GM06990 (cell line): Measurements from ENCODE around the gene SUGCT.

Experiments
- DNase-seq: peaks from one replicate; pipeline ENCODE4 v3.0.0-alpha.2; 2011; ENCODE audit not compliant: insufficient read length; ENCODE audit errors: extremely low read depth
- H3K27me3 ChIP-seq: replicated peaks from 2 replicates; pipeline ENCODE4 v1.6.0; 2011; ENCODE audit warnings: low read length; ENCODE audit not compliant: control insufficient read depth, insufficient read depth
- H3K36me3 ChIP-seq: 2 replicates; pipeline ENCODE4 v1.5.1; 2011; ENCODE audit warnings: low read length; ENCODE audit not compliant: control insufficient read depth, insufficient read depth
- H3K4me3 ChIP-seq: replicated peaks from 2 replicates; pipeline ENCODE4 v1.5.1; 2011; ENCODE audit warnings: low read depth, mild to moderate bottlenecking, control low read depth, low read length
- TF ChIP-seq, protein P1 (sequence below): IDR thresholded peaks from 2 replicates; pipeline ENCODE4 v1.5.1; 2011; ENCODE audit warnings: low read length, control low read depth, mild to moderate bottlenecking, inconsistent platforms; ENCODE audit not compliant: insufficient read depth, poor library complexity, severe bottlenecking

The SUGCT gene

DNA sequence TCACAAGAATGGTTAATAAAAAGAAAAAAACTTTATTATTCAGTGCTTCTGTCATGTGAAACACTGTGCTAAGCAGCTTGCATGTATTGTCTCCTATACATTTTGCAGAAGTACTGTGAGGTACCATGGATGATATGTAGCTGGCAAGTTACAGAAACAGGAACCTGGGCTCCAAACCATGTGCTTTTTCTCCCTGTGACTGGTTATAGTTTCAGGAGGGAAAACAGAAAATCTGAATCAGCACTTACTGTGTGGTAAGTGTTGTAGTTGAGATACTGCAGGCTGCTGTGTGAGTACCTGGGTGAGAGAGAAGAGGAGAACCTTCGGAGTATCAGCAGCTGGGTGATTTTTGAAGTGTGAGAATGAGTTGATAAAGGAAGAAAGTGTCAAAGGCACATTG lies 285.0 kb downstream of the SUGCT start:
- Histone ChIP-seq H3K4me3 (no peak overlapping the region), H3K36me3 (no peaks in the 10 kb centered on the region), H3K27me3 (no peaks in the 10 kb centered on the region)
- DNase-seq = no peak
- TF ChIP-seq, protein P1, sequence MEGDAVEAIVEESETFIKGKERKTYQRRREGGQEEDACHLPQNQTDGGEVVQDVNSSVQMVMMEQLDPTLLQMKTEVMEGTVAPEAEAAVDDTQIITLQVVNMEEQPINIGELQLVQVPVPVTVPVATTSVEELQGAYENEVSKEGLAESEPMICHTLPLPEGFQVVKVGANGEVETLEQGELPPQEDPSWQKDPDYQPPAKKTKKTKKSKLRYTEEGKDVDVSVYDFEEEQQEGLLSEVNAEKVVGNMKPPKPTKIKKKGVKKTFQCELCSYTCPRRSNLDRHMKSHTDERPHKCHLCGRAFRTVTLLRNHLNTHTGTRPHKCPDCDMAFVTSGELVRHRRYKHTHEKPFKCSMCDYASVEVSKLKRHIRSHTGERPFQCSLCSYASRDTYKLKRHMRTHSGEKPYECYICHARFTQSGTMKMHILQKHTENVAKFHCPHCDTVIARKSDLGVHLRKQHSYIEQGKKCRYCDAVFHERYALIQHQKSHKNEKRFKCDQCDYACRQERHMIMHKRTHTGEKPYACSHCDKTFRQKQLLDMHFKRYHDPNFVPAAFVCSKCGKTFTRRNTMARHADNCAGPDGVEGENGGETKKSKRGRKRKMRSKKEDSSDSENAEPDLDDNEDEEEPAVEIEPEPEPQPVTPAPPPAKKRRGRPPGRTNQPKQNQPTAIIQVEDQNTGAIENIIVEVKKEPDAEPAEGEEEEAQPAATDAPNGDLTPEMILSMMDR = no peak

DNA sequence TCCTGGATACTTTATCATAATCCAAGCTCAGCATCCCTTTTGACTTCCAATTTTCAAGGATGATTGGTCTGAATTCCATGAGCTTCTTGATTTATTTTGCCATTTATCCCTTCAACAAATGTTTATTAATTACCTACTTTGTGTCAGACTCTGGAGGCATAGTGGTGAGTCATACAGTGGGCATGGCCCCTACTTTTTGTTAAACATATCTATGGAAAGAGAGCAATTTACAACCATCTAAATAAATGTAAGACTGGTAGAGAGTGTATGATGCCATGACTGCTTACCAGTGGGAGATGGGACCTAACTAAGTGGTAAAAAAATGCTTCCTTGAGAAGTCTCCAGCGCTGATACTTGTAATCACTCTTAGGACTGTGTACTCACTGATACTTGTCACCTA lies 286.6 kb downstream of the SUGCT start:
- Histone ChIP-seq H3K27me3 (no peaks in the 10 kb centered on the region), H3K36me3 (no peaks in the 10 kb centered on the region), H3K4me3 (no peak overlapping the region)
- no peak for DNase-seq
- TF ChIP-seq, protein P1 = no peak

DNA sequence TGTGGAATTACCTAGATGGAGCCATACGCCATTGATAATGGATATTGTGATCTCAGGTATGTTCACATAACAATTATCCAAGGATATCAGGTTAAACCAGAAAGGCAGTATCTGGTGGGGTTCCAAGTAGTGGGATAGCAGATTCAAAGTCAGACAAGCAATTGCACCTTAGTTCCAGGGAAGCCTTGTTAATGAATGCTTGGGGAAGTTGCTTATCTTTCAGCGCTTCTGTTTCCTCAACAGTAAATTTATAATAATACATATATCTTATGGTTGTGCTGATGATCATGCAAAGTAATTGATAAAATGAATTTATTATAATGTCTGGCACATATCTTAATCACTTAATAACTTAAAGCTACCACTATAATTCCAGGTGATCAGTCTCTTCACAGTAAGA lies 290.9 kb downstream of the SUGCT start:
- no peaks in the 10 kb centered on the region for H3K27me3 ChIP-seq
- TF ChIP-seq, protein P1 = no peak
- no peak overlapping the region for H3K4me3 ChIP-seq
- DNase-seq = no peak
- no peaks in the 10 kb centered on the region for H3K36me3 ChIP-seq

DNA sequence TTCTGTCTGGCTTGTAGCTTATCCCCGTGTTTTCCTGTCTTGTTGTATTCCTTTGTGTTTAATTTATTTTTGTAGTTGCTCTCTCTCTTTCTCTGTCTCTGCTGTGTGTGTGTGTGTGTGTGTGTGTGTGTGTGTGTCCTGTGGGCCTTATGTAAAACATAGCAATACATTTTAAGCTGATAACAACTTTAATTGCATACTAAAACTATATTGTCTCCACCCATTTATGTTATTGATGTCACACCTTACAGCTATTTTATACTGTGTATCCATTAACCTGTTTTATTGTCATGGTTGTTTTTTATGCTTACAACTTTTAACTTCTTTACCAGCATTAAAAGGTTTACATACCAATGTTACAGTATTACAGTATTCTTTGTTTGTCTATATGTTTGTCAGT lies 293.6 kb downstream of the SUGCT start:
- Histone ChIP-seq H3K4me3 (no peak overlapping the region), H3K27me3 (no peaks in the 10 kb centered on the region), H3K36me3 (no peaks in the 10 kb centered on the region)
- no peak for DNase-seq
- TF ChIP-seq, protein P1 = no peak

DNA sequence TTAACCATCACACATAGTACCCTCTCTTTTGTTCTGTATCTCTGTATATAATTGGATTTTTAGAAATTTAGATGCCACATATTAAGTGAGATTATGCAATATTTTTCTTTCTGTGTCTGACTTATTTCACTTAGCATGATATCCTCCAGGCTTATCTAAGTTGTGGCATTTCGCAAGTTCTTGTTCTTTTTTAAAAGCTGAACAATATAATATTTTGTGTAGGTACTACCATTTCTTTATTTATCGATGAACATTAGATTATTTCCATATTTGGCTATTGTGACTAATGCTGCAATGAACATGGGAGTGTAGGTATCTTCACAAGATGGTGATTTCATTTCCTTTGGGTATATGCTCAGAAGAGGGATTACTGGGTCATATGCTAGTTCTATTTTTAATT lies 295.0 kb downstream of the SUGCT start:
- DNase-seq = no peak
- TF ChIP-seq, protein P1 = no peak
- Histone ChIP-seq H3K27me3 (no peaks in the 10 kb centered on the region), H3K4me3 (no peak overlapping the region), H3K36me3 (no peaks in the 10 kb centered on the region)

DNA sequence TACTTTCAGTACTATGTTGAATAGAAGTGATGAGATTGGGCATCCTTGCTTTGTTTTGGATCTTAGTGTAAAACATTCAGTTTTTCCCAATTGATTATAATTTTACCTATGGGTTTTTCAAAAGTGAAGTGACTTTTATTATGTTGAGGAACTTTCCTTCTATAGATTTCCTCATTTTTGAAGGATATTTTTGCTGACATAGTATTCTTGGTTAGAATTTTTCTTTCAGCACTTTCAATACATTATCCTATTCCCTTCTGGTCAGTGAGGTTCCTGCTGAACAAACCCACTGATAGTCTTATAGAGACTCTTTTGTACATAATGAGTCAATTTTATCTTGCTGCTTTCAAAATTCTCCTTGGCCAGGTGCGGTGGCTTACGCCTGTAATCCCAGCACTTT lies 297.2 kb downstream of the SUGCT start:
- no peak for DNase-seq
- Histone ChIP-seq H3K4me3 (no peak overlapping the region), H3K27me3 (no peaks in the 10 kb centered on the region), H3K36me3 (no peaks in the 10 kb centered on the region)
- TF ChIP-seq, protein P1 = no peak
